Measurements from ENCODE around the gene PRKG2. TPM values are rescaled to one million over a fixed set of nuclear protein-coding genes. Genes with fewer than 3 reads are reported as not detected.

The PRKG2 gene
- total RNA-seq, 1 experiment from 2014 or later = 1.9 TPM

GRCh38 chr4:81173213-81173612 is 41.8 kb downstream of the PRKG2 start:
- no peaks in the 10 kb centered on the region for H3K9me3 ChIP-seq (ENCODE audit: control insufficient read depth, low read depth, low read length)
- no peak overlapping the region for H2BK12ac ChIP-seq (ENCODE audit: insufficient read length, low read depth, low read length)

More at GRCh38 chr4:81173213-81173612, 41.8 kb downstream of the PRKG2 start:
- TF ChIP-seq CTCF (conservative IDR thresholded peaks at IDR 0.05) = no peak
- Histone ChIP-seq H3K18ac (ENCODE audit: insufficient read length, low read depth, low read length) (no peak overlapping the region), H3K27ac (ENCODE audit: insufficient read length, low read depth, low read length) (no peak overlapping the region), H2BK120ac (ENCODE audit: low read depth, low read length, poor library complexity, severe bottlenecking) (no peak overlapping the region), H2BK20ac (ENCODE audit: low read depth, low read length, poor library complexity, severe bottlenecking) (no peak overlapping the region), H3K27me3 (ENCODE audit: insufficient read depth, low read length) (no peaks in the 10 kb centered on the region), H3K9ac (ENCODE audit: extremely low read depth, insufficient read length, low read length) (no peak overlapping the region), H2BK15ac (ENCODE audit: low read depth, low read length) (no peak overlapping the region), H3K23ac (ENCODE audit: insufficient read length, low read depth, low read length) (no peak overlapping the region), H3T11ph (ENCODE audit: low read length) (no peak overlapping the region), H4K8ac (replicated peaks; ENCODE audit: insufficient read length, low read depth, low read length) (no peak overlapping the region), H3K14ac (ENCODE audit: insufficient read depth, low read length) (no peak overlapping the region), H4K5ac (ENCODE audit: insufficient read length, low read depth, low read length) (no peak overlapping the region), H2AK5ac (ENCODE audit: insufficient read length, low read length) (no peak overlapping the region), H3K23me2 (ENCODE audit: insufficient read length, low read depth, low read length, poor library complexity, severe bottlenecking) (no peaks in the 10 kb centered on the region), H3K4me1 (ENCODE audit: insufficient read depth, low read length) (no peaks in the 10 kb centered on the region), H3K4me2 (ENCODE audit: insufficient read depth, insufficient read length, low read length) (no peak overlapping the region), H3K79me1 (ENCODE audit: insufficient read depth, low read depth, low read length, poor library complexity, severe bottlenecking) (no peaks in the 10 kb centered on the region), H4K20me1 (ENCODE audit: control insufficient read depth, insufficient read depth, insufficient read length) (no peaks in the 10 kb centered on the region), H4K91ac (ENCODE audit: insufficient read length, low read depth, low read length) (no peak overlapping the region), H2AFZ (ENCODE audit: low read length) (no peak overlapping the region), H3K4ac (ENCODE audit: low read depth, low read length) (no peak overlapping the region), H2BK5ac (ENCODE audit: insufficient read length, low read length) (no peak overlapping the region), H3K79me2 (ENCODE audit: insufficient read depth, low read length) (no peaks in the 10 kb centered on the region), H3K56ac (ENCODE audit: insufficient read length, low read depth, low read length) (no peak overlapping the region)
- no peak overlapping the region for H3K27ac Mint-ChIP-seq
- H3K4me1 Mint-ChIP-seq = no peaks in the 10 kb centered on the region
- no peak overlapping the region for H3K4me3 Mint-ChIP-seq
- H3K9me3 Mint-ChIP-seq = peaks cover 0 to 2% of the 10 kb centered on the region in 2 experiments; a peak in 2 of 5 replicates
- WGBS (ENCODE audit: extremely low coverage, insufficient read length, low lambda C conversion rate) = no CpG with 5 or more reads among the region's 1 CpG
- no peaks in the 10 kb centered on the region for H3K27me3 Mint-ChIP-seq (ENCODE audit: low read depth)
- no peak for DNase-seq
- H3K36me3 Mint-ChIP-seq (ENCODE audit: insufficient read depth in 1 of 3, low read depth in 3 of 3) = no peaks in the 10 kb centered on the region

Measured in H9 (cell line).